HG03135 (cell line): ENCODE results near the gene PARD3.

Source experiments
- ATAC-seq: cut with Tn5 transposase; IDR thresholded peaks from one replicate; pipeline ENCODE4 v1.9.1; 2021; ENCODE audit warnings: mild to moderate bottlenecking, moderate library complexity; ENCODE audit not compliant: unreplicated experiment

Gene PARD3

GRCh38 chr10:34155812-34156211, 659.3 kb downstream of the PARD3 start:
- no peak for ATAC-seq

GRCh38 chr10:34154383-34154900, 660.7 kb downstream of the PARD3 start:
- no peak for ATAC-seq

- no peak for ATAC-seq
Observed at GRCh38 chr10:34153663-34154382, 661.3 kb downstream of the PARD3 start.

GRCh38 chr10:34152434-34152833, 662.7 kb downstream of the PARD3 start:
- no peak for ATAC-seq

- ATAC-seq, result no peak
Observed at GRCh38 chr10:34151931-34152330, 663.2 kb downstream of the PARD3 start.

- no peak for ATAC-seq
Observed at GRCh38 chr10:34151481-34151880, 663.6 kb downstream of the PARD3 start.

- ATAC-seq, result no peak
Observed at GRCh38 chr10:34150103-34150502, 665.0 kb downstream of the PARD3 start.

GRCh38 chr10:34148305-34148657, 666.8 kb downstream of the PARD3 start:
- ATAC-seq, result no peak

GRCh38 chr10:34147641-34148304, 667.3 kb downstream of the PARD3 start:
- ATAC-seq, result no peak

GRCh38 chr10:34145715-34146114, 669.4 kb downstream of the PARD3 start:
- no peak for ATAC-seq

GRCh38 chr10:34143466-34143865, 671.6 kb downstream of the PARD3 start:
- ATAC-seq, result no peak

GRCh38 chr10:34141032-34141680, 673.9 kb downstream of the PARD3 start:
- no peak for ATAC-seq

GRCh38 chr10:34139559-34139958, 675.5 kb downstream of the PARD3 start:
- ATAC-seq, result no peak

GRCh38 chr10:34137955-34138354, 677.1 kb downstream of the PARD3 start:
- no peak for ATAC-seq

GRCh38 chr10:34137201-34137600, 677.9 kb downstream of the PARD3 start:
- no peak for ATAC-seq

- ATAC-seq, result peak; percentile 59
Observed at GRCh38 chr10:34135515-34135914, 679.6 kb downstream of the PARD3 start.

- ATAC-seq, result no peak
Observed at GRCh38 chr10:34134602-34135001, 680.5 kb downstream of the PARD3 start.

- no peak for ATAC-seq
Observed at GRCh38 chr10:34133406-34133805, 681.7 kb downstream of the PARD3 start.

- ATAC-seq, result no peak
Observed at GRCh38 chr10:34131152-34131551, 683.9 kb downstream of the PARD3 start.

- ATAC-seq, result no peak
Observed at GRCh38 chr10:34127676-34128075, 687.4 kb downstream of the PARD3 start.

- ATAC-seq, result no peak
Observed at GRCh38 chr10:34126371-34127151, 688.5 kb downstream of the PARD3 start.
